K562 (cell line): ENCODE measurements around the gene CYB5D1. TPM values are rescaled to one million over a fixed set of nuclear protein-coding genes. Genes with fewer than 3 reads are reported as not detected.

Experiments
- ASH1L ChIP-seq: fragments of 450-650 bp; IDR thresholded peaks from 2 replicates; pipeline ENCODE4 v1.6.1; 2018; ENCODE audit warnings: borderline replicate concordance, mild to moderate bottlenecking, low read depth; ENCODE audit not compliant: partially characterized antibody
- ATF1 ChIP-seq, 2 experiments: fragments of 450-650 bp in 1 of 2; IDR thresholded peaks; 2 replicates each; pipeline ENCODE4 v1.6.1; 2016; ENCODE audit warnings: missing compliant biosample characterization in 1 of 2, missing genetic modification characterization in 1 of 2
- MAZ ChIP-seq, 2 experiments: fragments of 450-650 bp in 1 of 2; sonication (generic) in 1 of 2; formaldehyde crosslinking; IDR thresholded peaks in 1 of 2; conservative IDR thresholded peaks in 1 of 2; 2 replicates each; pipeline versions ENCODE4 v1.4.0 to v1.5.0; 2020; ENCODE audit warnings: mild to moderate bottlenecking in 1 of 2, missing genetic modification reagents in 1 of 2
- RBBP5 ChIP-seq: fragments of 200-600 bp; sonication (generic); IDR thresholded peaks from 2 replicates; pipeline ENCODE4 v1.6.1; 2012; ENCODE audit warnings: borderline replicate concordance, mild to moderate bottlenecking, low read length, control low read depth, inconsistent platforms; ENCODE audit not compliant: insufficient read depth, poor library complexity, severe bottlenecking
- RBFOX2 ChIP-seq: fragments of 200-400 bp; formaldehyde crosslinking; IDR thresholded peaks from 2 replicates; pipeline ENCODE4 v1.6.1; 2017; ENCODE audit warnings: low read depth, mild to moderate bottlenecking, low read length, moderate library complexity
- SAFB ChIP-seq: fragments of 200-400 bp; formaldehyde crosslinking; IDR thresholded peaks from 2 replicates; pipeline ENCODE4 v1.6.1; 2017; ENCODE audit warnings: low read depth, low read length, borderline replicate concordance
- SAP30 ChIP-seq: fragments of 200-600 bp; sonication (generic); IDR thresholded peaks from 2 replicates; pipeline ENCODE4 v1.6.1; 2012; ENCODE audit warnings: borderline replicate concordance, low read depth, mild to moderate bottlenecking, moderate library complexity, low read length, control low read depth, inconsistent platforms; ENCODE audit not compliant: insufficient read depth, poor library complexity, severe bottlenecking
- SRSF1 ChIP-seq: fragments of 200-400 bp; formaldehyde crosslinking; IDR thresholded peaks from 2 replicates; pipeline ENCODE4 v1.6.1; 2017; ENCODE audit warnings: mild to moderate bottlenecking, low read depth, low read length, moderate library complexity
- ZBTB1 ChIP-seq: sonication (generic); formaldehyde crosslinking; IDR thresholded peaks from 2 replicates; pipeline ENCODE4 v1.8.1; 2023; ENCODE audit warnings: missing genetic modification reagents, low read depth, mild to moderate bottlenecking, borderline replicate concordance
- ZBTB17 ChIP-seq: fragments of 450-650 bp; formaldehyde crosslinking; IDR thresholded peaks from 2 replicates; pipeline ENCODE4 v1.4.0; 2020; ENCODE audit warnings: mild to moderate bottlenecking
- ZNF140 ChIP-seq: fragments of 250-450 bp; sonication (Bioruptor Pico); IDR thresholded peaks from 2 replicates; pipeline ENCODE4 v1.8.0; 2021; ENCODE audit warnings: moderate library complexity, mild to moderate bottlenecking, inconsistent platforms
- ZZZ3 ChIP-seq: fragments of 450-650 bp; IDR thresholded peaks from 2 replicates; pipeline ENCODE4 v1.6.1; 2016; ENCODE audit warnings: antibody characterized with exemption, mild to moderate bottlenecking, moderate library complexity
- polyA plus RNA-seq, 8 experiments: library from polyadenylated mRNA; depleted of rRNA in 4 of 8; stranded (reverse) in 5 of 8; unstranded in 3 of 8; fragments of >200 nt; fragmentation: Nextera tagmentation in 2 of 8; fragmentation: Illumina TruSeq in 1 of 8; extraction: Ambion mirVana in 2 of 8; extraction: Trizol in 1 of 8; gene quantifications; 2 replicates each; pipeline versions ENCODE4 v1.2.1 to v1.2.3, GENCODE V29; 2011 to 2014; ENCODE audit warnings: inconsistent platforms in 1 of 8, missing spikeins in 1 of 8
- total RNA-seq, 7 experiments: library from RNA; depleted of rRNA in 6 of 7; stranded (reverse); fragments of >200 nt in 6 of 7; fragmentation: Illumina TruSeq in 2 of 7; extraction: Trizol in 2 of 7; gene quantifications; 2 replicates each; pipeline versions ENCODE4 v1.2.1 to v1.2.3, GENCODE V29; 2011 to 2021; ENCODE audit warnings: low replicate concordance in 1 of 7
- TF ChIP-seq, protein P1 (sequence below): fragments of 450-650 bp; IDR thresholded peaks from 2 replicates; pipeline ENCODE4 v1.6.1; 2017; ENCODE audit warnings: antibody characterized with exemption, mild to moderate bottlenecking
- TF ChIP-seq, protein P2 (sequence below): fragments of 250-450 bp; sonication (Bioruptor Pico); IDR thresholded peaks from 2 replicates; pipeline ENCODE4 v1.5.0; 2021
- TF ChIP-seq, protein P3 (sequence below): IDR thresholded peaks from 3 replicates; pipeline ENCODE4 v1.6.1; 2011; ENCODE audit warnings: borderline replicate concordance, mild to moderate bottlenecking, moderate library complexity; ENCODE audit not compliant: insufficient read length; ENCODE audit errors: extremely low read depth

Gene CYB5D1
- total and polyA plus RNA-seq, 9 of the 15 experiments (the other 6 are each of a cell fraction or from before 2014, with no cell fraction given) = 2.4 to 7.9 (median 5.7) TPM

DNA sequence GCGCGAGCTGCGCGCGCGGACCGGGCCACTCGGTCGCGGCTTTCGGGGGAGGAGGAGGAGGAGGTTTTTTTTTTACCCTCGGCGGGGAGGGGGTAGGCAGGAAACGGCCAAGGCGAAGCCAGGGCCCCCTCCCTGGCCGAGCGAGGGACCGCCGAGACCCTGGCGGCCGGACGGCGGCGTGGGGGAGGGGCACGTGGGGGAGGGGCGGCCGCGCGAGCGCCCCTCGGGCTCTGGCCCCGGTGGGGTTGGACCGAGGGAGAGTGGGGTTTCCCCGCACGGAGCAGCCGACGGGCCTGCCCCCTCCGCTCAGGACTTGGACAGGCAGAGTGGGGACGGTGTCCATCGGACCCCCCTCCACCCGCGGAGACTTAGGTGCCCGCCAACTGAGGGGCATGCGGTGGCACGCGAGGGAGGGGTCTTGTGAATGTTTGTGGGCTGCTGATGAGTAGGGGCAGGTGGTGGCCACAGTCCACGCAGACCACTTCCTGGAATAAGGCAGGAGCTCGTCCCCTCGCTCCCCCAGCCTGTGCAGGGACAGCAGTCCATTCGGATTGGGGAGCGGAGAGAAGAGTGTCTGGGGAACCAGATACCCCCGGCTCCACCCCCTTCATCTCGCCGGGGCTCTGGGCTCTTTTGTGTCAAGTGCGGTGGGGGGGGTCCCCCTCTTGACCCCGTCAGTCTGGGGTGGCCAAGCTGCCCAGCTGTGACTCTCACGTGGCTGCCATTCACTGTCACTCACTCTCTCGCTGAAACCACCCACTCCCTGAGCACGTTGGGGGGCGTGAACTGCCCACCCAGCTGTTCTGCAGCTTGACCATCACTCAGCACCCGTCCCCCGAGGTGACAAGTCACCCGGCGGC lies 27.8 kb downstream of the CYB5D1 start (continued):
- TF ChIP-seq, protein P1, sequence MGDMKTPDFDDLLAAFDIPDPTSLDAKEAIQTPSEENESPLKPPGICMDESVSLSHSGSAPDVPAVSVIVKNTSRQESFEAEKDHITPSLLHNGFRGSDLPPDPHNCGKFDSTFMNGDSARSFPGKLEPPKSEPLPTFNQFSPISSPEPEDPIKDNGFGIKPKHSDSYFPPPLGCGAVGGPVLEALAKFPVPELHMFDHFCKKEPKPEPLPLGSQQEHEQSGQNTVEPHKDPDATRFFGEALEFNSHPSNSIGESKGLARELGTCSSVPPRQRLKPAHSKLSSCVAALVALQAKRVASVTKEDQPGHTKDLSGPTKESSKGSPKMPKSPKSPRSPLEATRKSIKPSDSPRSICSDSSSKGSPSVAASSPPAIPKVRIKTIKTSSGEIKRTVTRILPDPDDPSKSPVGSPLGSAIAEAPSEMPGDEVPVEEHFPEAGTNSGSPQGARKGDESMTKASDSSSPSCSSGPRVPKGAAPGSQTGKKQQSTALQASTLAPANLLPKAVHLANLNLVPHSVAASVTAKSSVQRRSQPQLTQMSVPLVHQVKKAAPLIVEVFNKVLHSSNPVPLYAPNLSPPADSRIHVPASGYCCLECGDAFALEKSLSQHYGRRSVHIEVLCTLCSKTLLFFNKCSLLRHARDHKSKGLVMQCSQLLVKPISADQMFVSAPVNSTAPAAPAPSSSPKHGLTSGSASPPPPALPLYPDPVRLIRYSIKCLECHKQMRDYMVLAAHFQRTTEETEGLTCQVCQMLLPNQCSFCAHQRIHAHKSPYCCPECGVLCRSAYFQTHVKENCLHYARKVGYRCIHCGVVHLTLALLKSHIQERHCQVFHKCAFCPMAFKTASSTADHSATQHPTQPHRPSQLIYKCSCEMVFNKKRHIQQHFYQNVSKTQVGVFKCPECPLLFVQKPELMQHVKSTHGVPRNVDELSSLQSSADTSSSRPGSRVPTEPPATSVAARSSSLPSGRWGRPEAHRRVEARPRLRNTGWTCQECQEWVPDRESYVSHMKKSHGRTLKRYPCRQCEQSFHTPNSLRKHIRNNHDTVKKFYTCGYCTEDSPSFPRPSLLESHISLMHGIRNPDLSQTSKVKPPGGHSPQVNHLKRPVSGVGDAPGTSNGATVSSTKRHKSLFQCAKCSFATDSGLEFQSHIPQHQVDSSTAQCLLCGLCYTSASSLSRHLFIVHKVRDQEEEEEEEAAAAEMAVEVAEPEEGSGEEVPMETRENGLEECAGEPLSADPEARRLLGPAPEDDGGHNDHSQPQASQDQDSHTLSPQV = peak; percentile 36; the same call in 1 of the 2 replicates
- TF ChIP-seq SAP30 = peak; percentile 79
- TF ChIP-seq, protein P2, sequence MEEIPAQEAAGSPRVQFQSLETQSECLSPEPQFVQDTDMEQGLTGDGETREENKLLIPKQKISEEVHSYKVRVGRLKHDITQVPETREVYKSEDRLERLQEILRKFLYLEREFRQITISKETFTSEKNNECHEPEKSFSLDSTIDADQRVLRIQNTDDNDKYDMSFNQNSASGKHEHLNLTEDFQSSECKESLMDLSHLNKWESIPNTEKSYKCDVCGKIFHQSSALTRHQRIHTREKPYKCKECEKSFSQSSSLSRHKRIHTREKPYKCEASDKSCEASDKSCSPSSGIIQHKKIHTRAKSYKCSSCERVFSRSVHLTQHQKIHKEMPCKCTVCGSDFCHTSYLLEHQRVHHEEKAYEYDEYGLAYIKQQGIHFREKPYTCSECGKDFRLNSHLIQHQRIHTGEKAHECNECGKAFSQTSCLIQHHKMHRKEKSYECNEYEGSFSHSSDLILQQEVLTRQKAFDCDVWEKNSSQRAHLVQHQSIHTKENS (CRISPR knock-in tag) = no peak
- TF ChIP-seq RBBP5 = peak; percentile 45
- TF ChIP-seq ZNF140 (CRISPR knock-in tag) = no peak
- TF ChIP-seq SAFB = peak; percentile 32; the same call in 1 of the 2 replicates
- 0 out of 2 replicates have a peak, but pooled peaks have one; percentile 15 for TF ChIP-seq ZBTB17 (CRISPR knock-in tag)
- TF ChIP-seq ZZZ3 = no peak
- TF ChIP-seq, protein P3, sequence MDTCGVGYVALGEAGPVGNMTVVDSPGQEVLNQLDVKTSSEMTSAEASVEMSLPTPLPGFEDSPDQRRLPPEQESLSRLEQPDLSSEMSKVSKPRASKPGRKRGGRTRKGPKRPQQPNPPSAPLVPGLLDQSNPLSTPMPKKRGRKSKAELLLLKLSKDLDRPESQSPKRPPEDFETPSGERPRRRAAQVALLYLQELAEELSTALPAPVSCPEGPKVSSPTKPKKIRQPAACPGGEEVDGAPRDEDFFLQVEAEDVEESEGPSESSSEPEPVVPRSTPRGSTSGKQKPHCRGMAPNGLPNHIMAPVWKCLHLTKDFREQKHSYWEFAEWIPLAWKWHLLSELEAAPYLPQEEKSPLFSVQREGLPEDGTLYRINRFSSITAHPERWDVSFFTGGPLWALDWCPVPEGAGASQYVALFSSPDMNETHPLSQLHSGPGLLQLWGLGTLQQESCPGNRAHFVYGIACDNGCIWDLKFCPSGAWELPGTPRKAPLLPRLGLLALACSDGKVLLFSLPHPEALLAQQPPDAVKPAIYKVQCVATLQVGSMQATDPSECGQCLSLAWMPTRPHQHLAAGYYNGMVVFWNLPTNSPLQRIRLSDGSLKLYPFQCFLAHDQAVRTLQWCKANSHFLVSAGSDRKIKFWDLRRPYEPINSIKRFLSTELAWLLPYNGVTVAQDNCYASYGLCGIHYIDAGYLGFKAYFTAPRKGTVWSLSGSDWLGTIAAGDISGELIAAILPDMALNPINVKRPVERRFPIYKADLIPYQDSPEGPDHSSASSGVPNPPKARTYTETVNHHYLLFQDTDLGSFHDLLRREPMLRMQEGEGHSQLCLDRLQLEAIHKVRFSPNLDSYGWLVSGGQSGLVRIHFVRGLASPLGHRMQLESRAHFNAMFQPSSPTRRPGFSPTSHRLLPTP = no peak
- TF ChIP-seq ASH1L = no peak
- TF ChIP-seq SRSF1 = no peak
- TF ChIP-seq MAZ (CRISPR knock-in tag; conservative IDR thresholded peaks at IDR 0.05 in 1 of 2, IDR thresholded peaks at IDR 0.05 in 1 of 2) = peak in 1 of 2 experiments; percentile 29; a peak in 3 of 4 replicates
- TF ChIP-seq RBFOX2 = peak; percentile 82
- TF ChIP-seq ZBTB1 (CRISPR knock-in tag) = no peak
- TF ChIP-seq ATF1 (CRISPR knock-in tag; IDR thresholded peaks at IDR 0.05) = no peak
- TF ChIP-seq ATF1 (tag; IDR thresholded peaks at IDR 0.05) = peak; percentile 19; the same call in 1 of the 2 replicates
